Lower lobe of right lung (tissue), 2 donors: ENCODE data around the gene MROH8. TPM values are rescaled to one million over a fixed set of nuclear protein-coding genes. Genes with fewer than 3 reads are reported as not detected.

Source experiments
- ATAC-seq, 2 donors: fragments of 200-7000 bp; cut with Tn5 transposase; one replicate each; pipeline ENCODE4 v1.9.1; 2020 to 2022; ENCODE audit warnings: mild to moderate bottlenecking in 2 of 2, moderate library complexity in 2 of 2
- DNase-seq: peaks from one replicate; pipeline ENCODE4 v3.0.0-alpha.2; 2020
- H3K27ac ChIP-seq: fragments of 200-600 bp; one replicate; pipeline ENCODE4 v1.8.0; 2022
- H3K27me3 ChIP-seq: fragments of 200-600 bp; one replicate; pipeline ENCODE4 v1.8.0; 2022; ENCODE audit warnings: low read depth
- H3K36me3 ChIP-seq: fragments of 200-600 bp; one replicate; pipeline ENCODE4 v1.8.0; 2022; ENCODE audit warnings: mild to moderate bottlenecking
- H3K4me1 ChIP-seq: fragments of 200-600 bp; one replicate; pipeline ENCODE4 v1.8.0; 2022
- H3K4me3 ChIP-seq: fragments of 200-600 bp; one replicate; pipeline ENCODE4 v1.8.0; 2022; ENCODE audit warnings: mild to moderate bottlenecking
- H3K9me3 ChIP-seq: fragments of 200-600 bp; one replicate; pipeline ENCODE4 v1.8.0; 2022
- intact Hi-C: fragments of 100-400 bp; cut with DNase I; formaldehyde crosslinking; loops from one replicate; pipeline ENCODE4 v1.11.0; 2022
- total RNA-seq: library from RNA; stranded (reverse); fragmentation: NEBNext Ultra II Directional; extraction: Animal tissue kit (Norgen Biotek cat#: 25700); gene quantifications from one replicate; pipeline ENCODE4 v1.2.1, GENCODE V29; 2021
- TF ChIP-seq, protein P1 (sequence below): fragments of 200-600 bp; IDR thresholded peaks from one replicate; pipeline ENCODE4 v1.8.0; 2022; ENCODE audit warnings: antibody characterized with exemption, mild to moderate bottlenecking
- donor health status: DM: no; HTN: yes; CAD: no; lungs with severe emphysema.

MROH8 gene
- total RNA-seq, 1 donor from 2014 or later, result 3.9 TPM

DNA sequence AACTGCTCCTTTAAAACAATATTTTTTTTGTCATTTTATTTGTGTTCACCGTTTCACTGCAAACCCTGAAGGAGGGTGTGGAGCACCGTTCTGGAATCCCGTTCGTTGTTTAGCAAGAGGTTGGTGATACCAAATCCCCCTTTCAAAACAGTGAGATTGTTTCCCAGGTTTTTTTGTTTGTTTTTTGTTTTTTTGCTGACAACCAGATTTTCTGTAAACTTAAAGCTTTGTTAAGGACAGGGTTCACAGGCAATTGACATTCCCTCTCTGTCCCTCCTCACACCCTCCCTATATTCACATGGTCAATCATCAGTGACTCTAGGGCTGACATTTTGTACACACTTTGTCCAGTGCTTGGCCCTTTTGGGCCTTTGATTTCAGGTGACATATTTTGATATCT is 21.0 kb upstream of the MROH8 start:
- intact Hi-C loops, result loop anchor here (10.0 kb wide), 1 partner anchor 334 kb away; no protein-coding TSS in a partner anchor
- no peak for ATAC-seq
- Histone ChIP-seq H3K4me1 (peaks cover 7% of the 10 kb centered on the region), H3K9me3 (no peaks in the 10 kb centered on the region), H3K27ac (no peak overlapping the region), H3K36me3 (peaks cover 79% of the 10 kb centered on the region), H3K4me3 (no peak overlapping the region), H3K27me3 (no peaks in the 10 kb centered on the region)
- no peak for DNase-seq
- TF ChIP-seq, protein P1, sequence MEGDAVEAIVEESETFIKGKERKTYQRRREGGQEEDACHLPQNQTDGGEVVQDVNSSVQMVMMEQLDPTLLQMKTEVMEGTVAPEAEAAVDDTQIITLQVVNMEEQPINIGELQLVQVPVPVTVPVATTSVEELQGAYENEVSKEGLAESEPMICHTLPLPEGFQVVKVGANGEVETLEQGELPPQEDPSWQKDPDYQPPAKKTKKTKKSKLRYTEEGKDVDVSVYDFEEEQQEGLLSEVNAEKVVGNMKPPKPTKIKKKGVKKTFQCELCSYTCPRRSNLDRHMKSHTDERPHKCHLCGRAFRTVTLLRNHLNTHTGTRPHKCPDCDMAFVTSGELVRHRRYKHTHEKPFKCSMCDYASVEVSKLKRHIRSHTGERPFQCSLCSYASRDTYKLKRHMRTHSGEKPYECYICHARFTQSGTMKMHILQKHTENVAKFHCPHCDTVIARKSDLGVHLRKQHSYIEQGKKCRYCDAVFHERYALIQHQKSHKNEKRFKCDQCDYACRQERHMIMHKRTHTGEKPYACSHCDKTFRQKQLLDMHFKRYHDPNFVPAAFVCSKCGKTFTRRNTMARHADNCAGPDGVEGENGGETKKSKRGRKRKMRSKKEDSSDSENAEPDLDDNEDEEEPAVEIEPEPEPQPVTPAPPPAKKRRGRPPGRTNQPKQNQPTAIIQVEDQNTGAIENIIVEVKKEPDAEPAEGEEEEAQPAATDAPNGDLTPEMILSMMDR, result no peak

DNA sequence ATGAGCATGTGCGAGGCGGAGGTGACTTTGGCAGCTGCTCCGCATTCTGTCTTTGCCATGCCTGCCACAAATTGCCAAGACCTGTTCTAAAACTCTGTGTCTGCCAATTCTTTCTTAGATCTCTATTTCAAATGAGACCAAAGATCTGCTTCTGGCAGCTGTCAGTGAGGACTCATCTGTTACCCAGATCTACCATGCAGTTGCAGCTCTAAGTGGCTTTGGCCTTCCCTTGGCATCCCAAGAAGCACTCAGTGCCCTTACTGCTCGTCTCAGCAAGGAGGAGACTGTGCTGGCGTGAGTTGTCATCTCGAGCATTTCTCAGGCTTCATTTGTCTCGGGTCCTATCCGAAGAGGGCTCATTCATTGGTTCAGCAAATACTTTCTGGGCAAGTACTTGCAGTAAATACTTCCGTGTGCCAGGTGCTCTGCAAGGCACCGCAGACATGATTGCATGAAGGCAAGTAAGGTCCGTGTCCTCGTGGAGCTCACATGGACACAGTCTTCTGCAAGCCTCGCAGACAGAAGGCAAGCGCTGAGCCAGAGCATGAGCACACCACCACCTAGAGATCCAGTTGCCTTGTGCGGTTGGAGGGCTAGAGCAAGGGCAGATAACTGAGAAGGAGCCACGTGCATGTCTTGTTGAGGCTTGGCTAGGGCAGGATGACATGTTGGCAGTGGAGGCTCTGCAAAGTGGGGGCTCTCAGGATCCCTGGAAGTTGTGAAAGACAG is 19.7 kb upstream of the MROH8 start:
- no peak for DNase-seq
- Histone ChIP-seq H3K9me3 (no peaks in the 10 kb centered on the region), H3K4me3 (no peak overlapping the region), H3K4me1 (peaks cover 17% of the 10 kb centered on the region), H3K36me3 (peaks cover 68% of the 10 kb centered on the region), H3K27me3 (no peaks in the 10 kb centered on the region), H3K27ac (no peak overlapping the region)
- intact Hi-C loops, result no loop called here
- ATAC-seq, result no peak
- TF ChIP-seq, protein P1, result no peak

DNA sequence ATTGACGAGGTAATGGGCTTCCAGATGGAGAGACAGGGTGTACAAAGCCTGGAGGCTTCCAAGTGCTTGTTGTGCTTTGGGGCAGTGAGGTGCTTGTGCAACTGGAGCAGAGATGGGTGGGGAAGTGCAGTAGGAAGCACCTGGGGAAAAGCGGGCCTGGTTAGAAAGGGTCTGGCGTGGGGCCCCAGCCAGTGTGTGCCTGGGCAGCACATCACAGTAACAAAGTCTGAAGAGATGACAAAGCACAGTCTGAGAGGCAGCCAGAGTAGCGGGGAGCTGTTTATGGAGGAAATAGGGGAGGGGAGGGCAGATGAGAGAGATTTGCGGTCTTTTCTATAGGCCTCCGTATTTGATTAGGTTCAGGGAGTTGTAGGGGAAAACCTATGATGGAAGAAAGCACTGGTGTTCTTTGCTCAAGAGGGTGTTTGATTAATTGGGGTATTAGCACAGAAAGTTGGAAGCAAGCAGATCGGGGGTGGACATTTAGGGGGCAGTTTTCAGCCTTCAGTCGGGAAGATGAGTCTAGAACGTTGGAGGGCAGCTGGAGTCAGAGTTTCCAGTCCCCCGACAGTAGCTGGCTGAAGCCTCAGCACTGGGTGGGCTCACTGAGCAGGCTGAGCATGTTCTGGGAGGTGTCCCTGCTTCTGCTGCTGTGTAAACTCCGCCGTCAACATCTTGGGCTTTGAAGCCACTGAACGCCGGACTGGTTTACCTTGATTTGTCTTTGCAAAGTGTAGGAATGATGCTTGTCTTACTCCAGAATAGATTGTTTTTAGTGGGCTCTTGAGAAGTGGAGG is 15.5 kb upstream of the MROH8 start:
- Histone ChIP-seq H3K27ac (no peak overlapping the region), H3K27me3 (no peaks in the 10 kb centered on the region), H3K9me3 (no peaks in the 10 kb centered on the region), H3K4me1 (peaks cover 37% of the 10 kb centered on the region), H3K36me3 (peaks cover 39% of the 10 kb centered on the region), H3K4me3 (no peak overlapping the region)
- ATAC-seq, result no peak
- TF ChIP-seq, protein P1, result no peak
- DNase-seq, result no peak
- intact Hi-C loops, result no loop called here

DNA sequence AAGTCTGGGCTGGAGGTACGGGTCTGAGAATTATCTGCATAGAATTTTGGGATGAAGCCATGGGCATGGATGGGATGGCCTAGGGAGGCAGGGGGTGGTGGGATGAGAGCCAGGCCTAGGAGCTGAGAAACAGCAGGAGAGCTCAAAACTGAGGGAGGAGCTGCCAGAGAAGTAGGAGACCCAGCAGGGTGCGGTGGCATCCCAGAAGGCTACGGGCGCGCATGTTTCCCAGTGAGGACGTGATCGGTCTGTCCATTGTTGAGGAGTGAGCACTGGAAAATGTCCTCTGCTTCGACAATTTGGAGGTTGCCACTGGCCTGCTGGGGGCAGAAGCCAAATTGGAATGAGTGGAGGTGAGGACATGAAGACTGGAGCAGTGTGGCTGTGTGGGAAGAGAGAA is 14.5 kb upstream of the MROH8 start:
- no peaks in the 10 kb centered on the region for H3K9me3 ChIP-seq

DNA sequence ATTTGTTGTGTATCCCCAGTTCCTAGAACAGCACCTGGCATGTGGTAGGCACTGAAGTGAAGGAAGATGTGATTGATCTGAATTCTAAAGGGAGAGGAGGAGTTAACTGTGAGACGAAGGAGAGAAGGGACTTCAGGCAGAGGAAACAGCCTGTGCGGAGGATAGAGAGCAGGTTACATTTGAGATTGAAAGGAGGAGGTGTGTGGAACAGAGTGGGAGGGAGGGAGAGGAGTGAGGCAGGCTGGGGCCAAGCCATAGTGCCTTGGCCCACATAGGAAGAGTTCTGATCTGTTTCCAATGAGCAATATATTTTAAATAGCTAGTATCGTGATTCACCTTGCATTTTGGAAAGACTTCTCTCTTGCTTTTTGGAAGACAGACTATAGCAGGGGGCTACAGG is 13.9 kb upstream of the MROH8 start:
- Histone ChIP-seq H3K36me3 (peaks cover 34% of the 10 kb centered on the region), H3K4me1 (peaks cover 33% of the 10 kb centered on the region), H3K27ac (no peak overlapping the region), H3K9me3 (no peaks in the 10 kb centered on the region), H3K27me3 (no peaks in the 10 kb centered on the region), H3K4me3 (no peak overlapping the region)
- DNase-seq (no peak), ATAC-seq (no peak)
- TF ChIP-seq, protein P1, result no peak
- intact Hi-C loops, result no loop called here

More for the DNA sequence above, 14.5 kb upstream of the MROH8 start:
- no peak for DNase-seq
- Histone ChIP-seq H3K4me1 (peaks cover 35% of the 10 kb centered on the region), H3K4me3 (no peak overlapping the region), H3K27ac (no peak overlapping the region), H3K27me3 (no peaks in the 10 kb centered on the region), H3K36me3 (peaks cover 34% of the 10 kb centered on the region)
- no peak for ATAC-seq
- intact Hi-C loops, result no loop called here
- TF ChIP-seq, protein P1, result no peak
